ENCODE results near the gene CSF3.

Gene CSF3

GRCh38 chr17:40015998-40016985 lies 1.1 kb downstream of the CSF3 start:
- peaks cover 4% of the 10 kb centered on the region for H3K4me1 ChIP-seq (ENCODE audit: low read depth, poor library complexity, severe bottlenecking)
- no peak for TF ChIP-seq CTCF (conservative IDR thresholded peaks at IDR 0.05; ENCODE audit: low read depth, low read length)
- no peaks in the 10 kb centered on the region for H3K79me2 ChIP-seq (ENCODE audit: insufficient read depth, low read depth)
- H3K27me3 ChIP-seq (ENCODE audit: insufficient read depth, low read depth), result no peaks in the 10 kb centered on the region
- no peaks in the 10 kb centered on the region for H3K36me3 ChIP-seq (ENCODE audit: insufficient read depth)
- H3K4me3 ChIP-seq (IDR thresholded peaks at IDR 0.05; ENCODE audit: insufficient read depth, low read depth, low read length), result no peak overlapping the region
- H2AFZ ChIP-seq (ENCODE audit: low read depth), result no peak overlapping the region
- H3K4me2 ChIP-seq, result no peak overlapping the region
- H4K20me1 ChIP-seq (ENCODE audit: insufficient read depth), result no peaks in the 10 kb centered on the region
- no peak overlapping the region for H3K27ac ChIP-seq
- no peak overlapping the region for H3K9ac ChIP-seq

GRCh38 chr17:40017422-40018080 lies 2.3 kb downstream of the CSF3 start:
- TF ChIP-seq CTCF (conservative IDR thresholded peaks at IDR 0.05; ENCODE audit: low read depth, low read length), result no peak
- Histone ChIP-seq H2AFZ (ENCODE audit: low read depth) (no peak overlapping the region), H3K27ac (no peak overlapping the region), H3K36me3 (ENCODE audit: insufficient read depth) (no peaks in the 10 kb centered on the region), H3K4me2 (no peak overlapping the region), H3K4me1 (ENCODE audit: low read depth, poor library complexity, severe bottlenecking) (peaks cover 4% of the 10 kb centered on the region), H3K4me3 (IDR thresholded peaks at IDR 0.05; ENCODE audit: insufficient read depth, low read depth, low read length) (no peak overlapping the region), H3K79me2 (ENCODE audit: insufficient read depth, low read depth) (no peaks in the 10 kb centered on the region), H3K9ac (no peak overlapping the region), H3K27me3 (ENCODE audit: insufficient read depth, low read depth) (no peaks in the 10 kb centered on the region), H4K20me1 (ENCODE audit: insufficient read depth) (no peaks in the 10 kb centered on the region)

GRCh38 chr17:40018211-40019121 lies 3.2 kb downstream of the CSF3 start:
- TF ChIP-seq CTCF (conservative IDR thresholded peaks at IDR 0.05; ENCODE audit: low read depth, low read length), result no peak
- Histone ChIP-seq H3K27ac (no peak overlapping the region), H3K36me3 (ENCODE audit: insufficient read depth) (no peaks in the 10 kb centered on the region), H3K27me3 (ENCODE audit: insufficient read depth, low read depth) (no peaks in the 10 kb centered on the region), H3K4me3 (IDR thresholded peaks at IDR 0.05; ENCODE audit: insufficient read depth, low read depth, low read length) (no peak overlapping the region), H2AFZ (ENCODE audit: low read depth) (no peak overlapping the region), H3K9ac (no peak overlapping the region), H3K79me2 (ENCODE audit: insufficient read depth, low read depth) (no peaks in the 10 kb centered on the region), H3K4me2 (no peak overlapping the region), H4K20me1 (ENCODE audit: insufficient read depth) (no peaks in the 10 kb centered on the region), H3K4me1 (ENCODE audit: low read depth, poor library complexity, severe bottlenecking) (peaks cover 2% of the 10 kb centered on the region)

All from KMS-11 (cell line).